HepG2 (cell line): ENCODE data around the gene ZBTB17. TPM values are rescaled to one million over a fixed set of nuclear protein-coding genes. Genes with fewer than 3 reads are reported as not detected.

ENCODE experiments used
- ATAC-seq: fragments of 200-7000 bp; cut with Tn5 transposase; 3 replicates; pipeline ENCODE4 v1.9.1; 2020; ENCODE audit warnings: mild to moderate bottlenecking, moderate library complexity
- BruUV-seq: library from RNA; stranded (reverse); fragments of 400-500 nt; replicated peaks from 2 replicates; lab custom pipeline; 2021; lab: Mats Ljungman, UMichigan
- CTCF ChIA-PET: fragments of 300-600 bp; formaldehyde crosslinking; extraction: SDS; loops from one replicate; lab custom pipeline; 2021; ENCODE audit warnings: low total read pairs, inconsistent platforms, low intra/inter-chr PET ratio; lab: Yijun Ruan, JAX
- POLR2A ChIA-PET: fragments of 350-600 bp; sonication (Branson Sonifier 250); formaldehyde crosslinking; loops from one replicate; lab custom pipeline; 2020; ENCODE audit warnings: antibody characterized with exemption, inconsistent platforms; lab: Yijun Ruan, JAX
- DNase-seq: peaks from one replicate; pipeline ENCODE4 v3.0.0-alpha.2; 2015; ENCODE audit warnings: low spot score
- FAIRE-seq: peaks from 3 replicates; lab custom pipeline; 2011; peaks lifted over from hg19 to GRCh38; lab: Jason Lieb, UNC
- H2AFZ ChIP-seq: one replicate; pipeline ENCODE4 v1.6.1; 2011; ENCODE audit warnings: low read length, inconsistent platforms
- H3K27ac ChIP-seq: fragments of 300-600 bp; 3 replicates; pipeline ENCODE4 v1.8.0; 2011; ENCODE audit warnings: mixed run types, mild to moderate bottlenecking, mixed read lengths, low read length, inconsistent platforms; ENCODE audit not compliant: insufficient read depth; ENCODE audit errors: extremely low read length
- H3K27me3 ChIP-seq, 2 experiments: fragments of 200-600 bp in 1 of 2; 2 replicates in 1 of 2; 3 replicates in 1 of 2; pipeline versions ENCODE4 v1.6.0 to v1.8.0; 2011; ENCODE audit warnings: low read length in 2 of 2, mild to moderate bottlenecking in 2 of 2, moderate library complexity in 2 of 2, inconsistent platforms in 1 of 2; ENCODE audit not compliant: insufficient read depth in 2 of 2, control insufficient read depth in 1 of 2
- H3K36me3 ChIP-seq, 2 experiments: fragments of 200-600 bp in 1 of 2; replicated peaks in 1 of 2; 2 replicates in 1 of 2; 3 replicates in 1 of 2; pipeline versions ENCODE4 v1.5.1 to v1.8.0; 2011; ENCODE audit warnings: low read length in 2 of 2, inconsistent platforms in 1 of 2; ENCODE audit not compliant: insufficient read depth in 2 of 2, control insufficient read depth in 1 of 2
- H3K4me1 ChIP-seq: 2 replicates; pipeline ENCODE4 v1.5.1; 2012; ENCODE audit warnings: low read length, inconsistent platforms; ENCODE audit not compliant: insufficient read depth
- H3K4me2 ChIP-seq: 2 replicates; pipeline ENCODE4 v1.6.0; 2011; ENCODE audit warnings: low read depth, low read length, inconsistent platforms
- H3K4me3 ChIP-seq, 3 experiments: fragments of 200-600 bp in 1 of 3; sonication (generic), shearing (Covaris generic) in 1 of 3; replicated peaks in 1 of 3; 2 replicates each; pipeline ENCODE4 v1.5.1; 2011 to 2016; ENCODE audit warnings: low read length in 3 of 3, inconsistent platforms in 2 of 3, low read depth in 2 of 3, mild to moderate bottlenecking in 2 of 3, control low read depth in 1 of 3, mixed read lengths in 1 of 3; ENCODE audit not compliant: insufficient read depth in 1 of 3
- H3K79me2 ChIP-seq: one replicate; pipeline ENCODE4 v1.6.1; 2011; ENCODE audit warnings: low read length, inconsistent platforms; ENCODE audit not compliant: insufficient read depth
- H3K9ac ChIP-seq: 2 replicates; pipeline ENCODE4 v1.6.0; 2011; ENCODE audit warnings: mild to moderate bottlenecking, low read depth, low read length, inconsistent platforms; ENCODE audit not compliant: insufficient read depth
- H3K9me3 ChIP-seq: 2 replicates; pipeline ENCODE4 v1.5.1; 2012; ENCODE audit warnings: mild to moderate bottlenecking, low read length
- H4K20me1 ChIP-seq: 2 replicates; pipeline ENCODE4 v1.6.0; 2011; ENCODE audit warnings: inconsistent platforms, mild to moderate bottlenecking, low read length, moderate library complexity; ENCODE audit not compliant: insufficient read depth
- AHDC1 ChIP-seq: sonication (generic); formaldehyde crosslinking; IDR thresholded peaks from 2 replicates; pipeline ENCODE4 v1.5.1; 2020; ENCODE audit warnings: mild to moderate bottlenecking, missing genetic modification reagents, borderline replicate concordance
- BHLHE40 ChIP-seq: IDR thresholded peaks from 2 replicates; pipeline ENCODE4 v1.6.1; 2011; ENCODE audit warnings: low read length, improper control_type of control experiment
- DR1 ChIP-seq: sonication (generic); formaldehyde crosslinking; IDR thresholded peaks from 2 replicates; pipeline ENCODE4 v1.8.0; 2021; ENCODE audit warnings: mild to moderate bottlenecking, missing genetic modification reagents, inconsistent platforms
- GPBP1L1 ChIP-seq: sonication (generic); formaldehyde crosslinking; IDR thresholded peaks from 2 replicates; pipeline ENCODE4 v1.5.0; 2020; ENCODE audit warnings: mild to moderate bottlenecking, missing genetic modification reagents
- MEIS2 ChIP-seq: sonication (generic); formaldehyde crosslinking; IDR thresholded peaks from 2 replicates; pipeline ENCODE4 v1.9.0; 2021; ENCODE audit warnings: mild to moderate bottlenecking, missing genetic modification reagents
- NFKBIZ ChIP-seq: IDR thresholded peaks from 2 replicates; pipeline ENCODE4 v1.6.1; 2018; ENCODE audit warnings: missing genetic modification reagents, missing compliant biosample characterization
- RXRA ChIP-seq: sonication (generic); formaldehyde crosslinking; IDR thresholded peaks from 2 replicates; pipeline ENCODE4 v1.5.1; 2020; ENCODE audit warnings: missing genetic modification reagents
- SMARCE1 ChIP-seq: fragments of 450-650 bp; IDR thresholded peaks from 2 replicates; pipeline ENCODE4 v1.6.1; 2017; ENCODE audit warnings: borderline replicate concordance
- ZMYM3 ChIP-seq: sonication (generic); formaldehyde crosslinking; IDR thresholded peaks from 2 replicates; pipeline ENCODE4 v1.5.1; 2020; ENCODE audit warnings: mild to moderate bottlenecking, missing genetic modification reagents
- ZNF564 ChIP-seq: sonication (generic); formaldehyde crosslinking; IDR thresholded peaks from 2 replicates; pipeline ENCODE4 v1.8.1; 2023; ENCODE audit warnings: mild to moderate bottlenecking, missing genetic modification reagents
- ZNF652 ChIP-seq: IDR thresholded peaks from 2 replicates; pipeline ENCODE4 v1.6.1; 2016; ENCODE audit warnings: low read depth, borderline replicate concordance
- WGBS: methylation state at CpG from one replicate; pipeline ENCODE4 v1.1.6; 2017; ENCODE audit warnings: low lambda C conversion rate; 5-methylcytosine and 5-hydroxymethylcytosine counted together
- in situ Hi-C: cut with HindIII; loops from 2 replicates; pipeline ENCODE4 v1.10.0; 2017; ENCODE audit warnings: low pct_unique_long_range_greater_than_20kb; ENCODE audit not compliant: extremely low pct_ligation_motif_present
- intact Hi-C: fragments of 100-400 bp; cut with micrococcal nuclease; formaldehyde crosslinking; loops from one replicate; pipeline ENCODE4 v1.10.0; 2022; ENCODE audit not compliant: unreplicated experiment
- polyA plus RNA-seq, 8 experiments: library from polyadenylated mRNA; depleted of rRNA in 3 of 8; stranded (reverse) in 7 of 8; unstranded in 1 of 8; fragments of >200 nt; fragmentation: Illumina TruSeq in 4 of 8; extraction: Trizol in 4 of 8; gene quantifications; 2 replicates each; pipeline versions ENCODE4 v1.2.1 to v1.2.3, GENCODE V29; 2011 to 2016; ENCODE audit warnings: low read depth in 4 of 8, missing spikeins in 1 of 8, mixed read lengths in 1 of 8; ENCODE audit not compliant: insufficient read depth in 1 of 8
- total RNA-seq, 5 experiments: library from RNA; depleted of rRNA; stranded (reverse); fragments of >200 nt; fragmentation: Illumina TruSeq; extraction: Trizol; gene quantifications; 2 replicates each; pipeline ENCODE4 v1.2.3, GENCODE V29; 2016; ENCODE audit warnings: low read depth in 1 of 5

ZBTB17 gene
- total and polyA plus RNA-seq, 2 of the 13 experiments (the other 11 are each of a cell fraction or from before 2014, with no cell fraction given): 16.7 to 17.0 TPM

- no peak overlapping the region for H3K4me2 ChIP-seq
- H3K9me3 ChIP-seq: no peaks in the 10 kb centered on the region
- intact Hi-C loops (loop anchor here (10.0 kb wide), 1 partner anchor 183 kb away; no protein-coding TSS in a partner anchor), in situ Hi-C loops (no loop called here)
- ATAC-seq (no peak), FAIRE-seq (no peak), DNase-seq (no peak)
- no peaks in the 10 kb centered on the region for H4K20me1 ChIP-seq
- ChIA-PET POLR2A (no interaction called here), CTCF (no interaction called here)
- H3K36me3 ChIP-seq: no peaks in the 10 kb centered on the region
- H3K4me1 ChIP-seq: peaks cover 40% of the 10 kb centered on the region
- H3K27me3 ChIP-seq: peaks cover 0 to 13% of the 10 kb centered on the region in 2 experiments; a peak in 4 of 5 replicates
- H3K79me2 ChIP-seq: no peaks in the 10 kb centered on the region
- no peak overlapping the region for H3K27ac ChIP-seq
- no TSS peak for BruUV-seq
- no peak for TF ChIP-seq ZNF652 (CRISPR knock-in tag)
- 0 out of 2 replicates have a peak, but pooled peaks have one; percentile 19 for TF ChIP-seq RXRA (CRISPR knock-in tag)
- TF ChIP-seq ZMYM3 (CRISPR knock-in tag): peak; percentile 92
- no peak overlapping the region for H3K4me3 ChIP-seq
- no peak overlapping the region for H3K9ac ChIP-seq
- H2AFZ ChIP-seq: no peak overlapping the region
- 21% methylated on average over 6 of the region's 9 CpGs for WGBS
Observed at GRCh38 chr1:15997637-15998280, 21.9 kb upstream of the ZBTB17 start.

- Histone ChIP-seq H3K27me3 (peaks cover 3 to 13% of the 10 kb centered on the region in 2 experiments; a peak in 4 of 5 replicates), H2AFZ (no peak overlapping the region), H3K9me3 (no peaks in the 10 kb centered on the region), H3K9ac (no peak overlapping the region), H3K4me3 (no peak overlapping the region), H3K27ac (no peak overlapping the region), H3K79me2 (no peaks in the 10 kb centered on the region), H3K4me1 (peaks cover 40% of the 10 kb centered on the region), H4K20me1 (no peaks in the 10 kb centered on the region), H3K4me2 (no peak overlapping the region; the same call in 1 of the 2 replicates), H3K36me3 (no peaks in the 10 kb centered on the region)
- DNase-seq: no peak
- FAIRE-seq: no peak
- ATAC-seq: no peak
- no TSS peak for BruUV-seq
- in situ Hi-C loops: no loop called here
- 50% methylated on average over 4 of the region's 9 CpGs for WGBS
- intact Hi-C loops: loop anchor here (10.0 kb wide), 1 partner anchor 182 kb away; no protein-coding TSS in a partner anchor
- CTCF ChIA-PET: no interaction called here
- POLR2A ChIA-PET: no interaction called here
- TF ChIP-seq ZNF564: no peak
- TF ChIP-seq SMARCE1: no peak
- TF ChIP-seq NFKBIZ: no peak
- no peak for TF ChIP-seq MEIS2 (CRISPR knock-in tag)
- TF ChIP-seq AHDC1 (CRISPR knock-in tag): no peak
- TF ChIP-seq BHLHE40: no peak
- no peak for TF ChIP-seq DR1
- no peak for TF ChIP-seq GPBP1L1
Observed at GRCh38 chr1:15997076-15997585, 21.2 kb upstream of the ZBTB17 start.
